Neural cell (in vitro differentiated cells): ENCODE measurements around the gene LPP. TPM values are rescaled to one million over a fixed set of nuclear protein-coding genes. Genes with fewer than 3 reads are reported as not detected.

ENCODE experiments used
- H2AFZ ChIP-seq: fragments of 200-600, 300-800 bp; sonication (generic), shearing (Covaris generic); 2 replicates; pipeline ENCODE4 v1.6.0; 2014; ENCODE audit warnings: low read depth, mild to moderate bottlenecking, antibody characterized with exemption, low read length, moderate library complexity
- H3F3A ChIP-seq: fragments of 200-600 bp; shearing (Covaris generic); 2 replicates; pipeline ENCODE4 v1.6.1; 2016; ENCODE audit warnings: mild to moderate bottlenecking, moderate library complexity, mixed read lengths, antibody characterized with exemption, low read length; ENCODE audit not compliant: insufficient read depth, poor library complexity, severe bottlenecking
- H3K27ac ChIP-seq: fragments of 200-600, 300-800 bp; sonication (generic), shearing (Covaris generic); 2 replicates; pipeline ENCODE4 v1.5.1; 2014; ENCODE audit warnings: mild to moderate bottlenecking, low read length, moderate library complexity
- H3K27me3 ChIP-seq: fragments of 300-800, 200-600 bp; sonication (generic), shearing (Covaris generic); 2 replicates; pipeline ENCODE4 v1.6.0; 2014; ENCODE audit warnings: mild to moderate bottlenecking, low read depth, low read length, moderate library complexity; ENCODE audit not compliant: insufficient read depth
- H3K36me3 ChIP-seq: fragments of 300-800, 200-600 bp; sonication (generic), shearing (Covaris generic); 2 replicates; pipeline ENCODE4 v1.5.1; 2014; ENCODE audit warnings: mild to moderate bottlenecking, antibody characterized with exemption, low read length, moderate library complexity; ENCODE audit not compliant: insufficient read depth
- H3K4me2 ChIP-seq: fragments of 300-800, 200-600 bp; sonication (generic), shearing (Covaris generic); 2 replicates; pipeline ENCODE4 v1.6.0; 2014; ENCODE audit warnings: mild to moderate bottlenecking, low read length
- H3K4me3 ChIP-seq: fragments of 300-800, 200-600 bp; sonication (generic), shearing (Covaris generic); 2 replicates; pipeline ENCODE4 v1.5.1; 2014; ENCODE audit warnings: mild to moderate bottlenecking, low read length, moderate library complexity
- H3K79me2 ChIP-seq: fragments of 200-600 bp; shearing (Covaris generic); replicated peaks from 2 replicates; pipeline ENCODE4 v1.6.0; 2014; ENCODE audit warnings: mild to moderate bottlenecking, low read length, moderate library complexity; ENCODE audit not compliant: insufficient read depth
- H3K9ac ChIP-seq: fragments of 300-800, 200-600 bp; sonication (generic), shearing (Covaris generic); 2 replicates; pipeline ENCODE4 v1.6.1; 2016; ENCODE audit warnings: mild to moderate bottlenecking, low read length, mixed read lengths
- H3K9me2 ChIP-seq: fragments of 200-600 bp; shearing (Covaris generic); 2 replicates; pipeline ENCODE4 v1.6.1; 2016; ENCODE audit warnings: mild to moderate bottlenecking, low read length, mixed read lengths; ENCODE audit not compliant: insufficient read depth
- H3K9me3 ChIP-seq: fragments of 200-600, 300-800 bp; sonication (generic), shearing (Covaris generic); 2 replicates; pipeline ENCODE4 v1.6.1; 2016; ENCODE audit warnings: mild to moderate bottlenecking, mixed run types, low read length, moderate library complexity, mixed read lengths
- H4K20me1 ChIP-seq: fragments of 200-600 bp; shearing (Covaris generic); 2 replicates; pipeline ENCODE4 v1.6.1; 2016; ENCODE audit warnings: mild to moderate bottlenecking, mixed run types; ENCODE audit not compliant: insufficient read depth
- EP300 ChIP-seq: fragments of 450-650 bp; conservative IDR thresholded peaks from 2 replicates; pipeline ENCODE4 v1.6.1; 2014; ENCODE audit warnings: antibody characterized with exemption, mild to moderate bottlenecking, moderate library complexity; ENCODE audit not compliant: poor library complexity, severe bottlenecking
- EZH2 ChIP-seq: fragments of 200-600, 300-800 bp; shearing (Covaris generic), sonication (generic); IDR thresholded peaks from 2 replicates; pipeline ENCODE4 v1.6.1; 2014; ENCODE audit warnings: antibody characterized with exemption, low read length, borderline replicate concordance, mild to moderate bottlenecking; ENCODE audit not compliant: insufficient read depth, poor library complexity, severe bottlenecking
- MXI1 ChIP-seq: fragments of 450-650 bp; conservative IDR thresholded peaks from 2 replicates; pipeline ENCODE4 v1.6.1; 2014; ENCODE audit warnings: antibody characterized with exemption, mild to moderate bottlenecking; ENCODE audit not compliant: poor library complexity, severe bottlenecking
- POLR2AphosphoS5 ChIP-seq: IDR thresholded peaks from 2 replicates; pipeline ENCODE4 v1.6.1; 2012
- RAD21 ChIP-seq: fragments of 450-650 bp; conservative IDR thresholded peaks from 2 replicates; pipeline ENCODE4 v1.6.1; 2014; ENCODE audit warnings: antibody characterized with exemption, mild to moderate bottlenecking, moderate library complexity
- REST ChIP-seq: IDR thresholded peaks from 2 replicates; pipeline ENCODE4 v1.6.1; 2012; ENCODE audit warnings: borderline replicate concordance
- SMC3 ChIP-seq: fragments of 450-650 bp; conservative IDR thresholded peaks from 2 replicates; pipeline ENCODE4 v1.6.1; 2014; ENCODE audit warnings: antibody characterized with exemption, mild to moderate bottlenecking, moderate library complexity; ENCODE audit not compliant: poor library complexity
- TAF1 ChIP-seq: IDR thresholded peaks from 2 replicates; pipeline ENCODE4 v1.6.1; 2012; ENCODE audit warnings: low read depth
- polyA plus RNA-seq: library from polyadenylated mRNA; depleted of rRNA; stranded (reverse); fragments of >200 nt; gene quantifications from 2 replicates; pipeline ENCODE4 v1.2.3, GENCODE V29; 2014
- TF ChIP-seq, protein P1 (sequence below): fragments of 450-650 bp; IDR thresholded peaks from 2 replicates; pipeline ENCODE4 v1.5.1; 2014; ENCODE audit warnings: antibody characterized with exemption, mild to moderate bottlenecking, moderate library complexity; ENCODE audit not compliant: poor library complexity, severe bottlenecking

LPP gene
- polyA plus RNA-seq, 1 donor from 2014 or later, result 3.0 TPM

DNA sequence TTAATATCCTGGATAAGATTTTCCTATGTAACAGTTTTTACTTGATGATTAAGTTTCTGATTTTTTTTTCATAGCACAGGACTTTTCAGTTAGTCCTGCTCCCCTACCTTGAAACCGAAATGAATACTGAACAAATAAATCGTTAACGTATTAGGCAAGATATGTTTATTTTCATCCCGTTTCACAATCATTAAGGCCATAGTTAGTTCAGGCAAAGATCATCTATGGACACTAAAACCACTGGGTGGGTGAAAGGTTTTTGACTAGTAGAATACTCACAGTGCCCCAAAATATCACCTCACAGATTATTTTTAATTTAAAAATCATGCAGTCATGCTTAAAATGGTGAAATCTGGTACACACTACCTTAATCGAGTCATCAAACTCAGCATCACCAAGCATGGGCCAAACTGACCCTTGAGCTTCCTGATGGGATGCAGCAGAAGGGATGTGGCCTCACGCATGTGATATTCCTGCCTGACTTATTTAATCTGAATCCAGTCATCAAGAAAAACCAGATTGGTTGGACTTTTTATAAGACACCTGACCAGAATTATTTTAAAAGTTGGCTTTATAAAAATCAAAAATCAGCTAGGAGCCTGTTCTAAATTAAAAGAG is 365.0 kb downstream of the LPP start:
- Histone ChIP-seq H3K27ac (no peak overlapping the region), H3K4me3 (no peak overlapping the region)

DNA sequence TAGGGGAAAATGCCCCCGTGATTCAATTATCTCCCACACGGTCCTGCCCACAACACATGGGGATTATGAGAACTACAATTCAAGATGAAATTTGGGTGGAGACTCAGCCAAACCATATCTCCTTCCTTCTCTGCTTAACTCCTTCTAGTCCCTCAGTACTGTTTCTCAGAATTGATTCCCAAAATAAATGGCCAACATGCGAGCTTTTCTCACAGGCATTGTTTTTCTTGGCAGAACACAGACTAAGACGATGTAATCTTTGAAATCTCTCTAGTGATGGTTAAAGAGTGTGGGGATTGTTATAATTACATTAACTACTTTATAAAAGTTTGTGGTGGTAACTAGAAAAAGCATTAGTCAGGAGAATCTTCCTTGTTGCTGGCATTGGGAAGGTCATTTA is 366.5 kb downstream of the LPP start:
- Histone ChIP-seq H3K27me3 (no peaks in the 10 kb centered on the region), H4K20me1 (no peaks in the 10 kb centered on the region), H3K9me2 (no peaks in the 10 kb centered on the region), H3K9ac (no peak overlapping the region), H3K4me2 (no peak overlapping the region), H2AFZ (no peak overlapping the region), H3K9me3 (no peaks in the 10 kb centered on the region), H3K4me3 (no peak overlapping the region), H3K27ac (no peak overlapping the region), H3F3A (no peaks in the 10 kb centered on the region), H3K79me2 (no peaks in the 10 kb centered on the region), H3K36me3 (no peaks in the 10 kb centered on the region)
- no peak for TF ChIP-seq EP300

More for the DNA sequence above, 365.0 kb downstream of the LPP start:
- Histone ChIP-seq H3K27me3 (no peaks in the 10 kb centered on the region), H4K20me1 (no peaks in the 10 kb centered on the region), H3K9me3 (no peaks in the 10 kb centered on the region), H3K79me2 (no peaks in the 10 kb centered on the region), H3F3A (no peaks in the 10 kb centered on the region), H3K4me2 (no peak overlapping the region), H3K36me3 (no peaks in the 10 kb centered on the region), H3K9me2 (no peaks in the 10 kb centered on the region), H2AFZ (no peak overlapping the region), H3K9ac (no peak overlapping the region)
- TF ChIP-seq POLR2AphosphoS5 (no peak), REST (no peak), TAF1 (no peak), RAD21 (no peak), EP300 (no peak), MXI1 (no peak), SMC3 (no peak), EZH2 (no peak)
- TF ChIP-seq, protein P1, sequence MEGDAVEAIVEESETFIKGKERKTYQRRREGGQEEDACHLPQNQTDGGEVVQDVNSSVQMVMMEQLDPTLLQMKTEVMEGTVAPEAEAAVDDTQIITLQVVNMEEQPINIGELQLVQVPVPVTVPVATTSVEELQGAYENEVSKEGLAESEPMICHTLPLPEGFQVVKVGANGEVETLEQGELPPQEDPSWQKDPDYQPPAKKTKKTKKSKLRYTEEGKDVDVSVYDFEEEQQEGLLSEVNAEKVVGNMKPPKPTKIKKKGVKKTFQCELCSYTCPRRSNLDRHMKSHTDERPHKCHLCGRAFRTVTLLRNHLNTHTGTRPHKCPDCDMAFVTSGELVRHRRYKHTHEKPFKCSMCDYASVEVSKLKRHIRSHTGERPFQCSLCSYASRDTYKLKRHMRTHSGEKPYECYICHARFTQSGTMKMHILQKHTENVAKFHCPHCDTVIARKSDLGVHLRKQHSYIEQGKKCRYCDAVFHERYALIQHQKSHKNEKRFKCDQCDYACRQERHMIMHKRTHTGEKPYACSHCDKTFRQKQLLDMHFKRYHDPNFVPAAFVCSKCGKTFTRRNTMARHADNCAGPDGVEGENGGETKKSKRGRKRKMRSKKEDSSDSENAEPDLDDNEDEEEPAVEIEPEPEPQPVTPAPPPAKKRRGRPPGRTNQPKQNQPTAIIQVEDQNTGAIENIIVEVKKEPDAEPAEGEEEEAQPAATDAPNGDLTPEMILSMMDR, result no peak

DNA sequence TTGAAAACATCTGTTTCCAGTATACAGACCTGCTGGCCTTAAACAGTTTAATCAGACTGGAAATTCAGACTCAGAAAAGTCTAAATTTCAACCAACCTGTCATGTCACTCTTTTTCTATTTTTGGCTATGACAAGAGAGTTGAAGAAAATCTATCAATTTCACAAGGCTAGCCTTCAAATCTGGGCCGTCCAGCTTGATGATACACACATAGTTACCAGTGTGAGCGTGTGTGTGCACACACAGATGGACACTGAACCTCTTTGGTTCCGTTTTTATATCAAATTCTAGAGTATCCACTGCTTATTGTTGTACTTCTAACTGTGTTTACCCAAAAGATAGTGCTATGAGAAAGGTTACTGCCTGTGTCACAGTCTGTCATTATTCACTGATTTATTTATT is 368.2 kb downstream of the LPP start:
- Histone ChIP-seq H3K9me3 (no peaks in the 10 kb centered on the region), H3K4me2 (no peak overlapping the region), H3K27ac (no peak overlapping the region), H3F3A (no peaks in the 10 kb centered on the region), H4K20me1 (no peaks in the 10 kb centered on the region), H3K36me3 (no peaks in the 10 kb centered on the region), H2AFZ (no peak overlapping the region), H3K27me3 (no peaks in the 10 kb centered on the region), H3K9ac (no peak overlapping the region), H3K79me2 (no peaks in the 10 kb centered on the region), H3K9me2 (no peaks in the 10 kb centered on the region), H3K4me3 (no peak overlapping the region)
- TF ChIP-seq EP300, result no peak
- TF ChIP-seq TAF1, result no peak
- TF ChIP-seq REST, result no peak
- no peak for TF ChIP-seq POLR2AphosphoS5
- TF ChIP-seq MXI1, result no peak
- TF ChIP-seq, protein P1, result no peak
- TF ChIP-seq EZH2, result no peak
- no peak for TF ChIP-seq RAD21
- TF ChIP-seq SMC3, result no peak
